Measurements from ENCODE around the gene ACD. TPM values are rescaled to one million over a fixed set of nuclear protein-coding genes. Genes with fewer than 3 reads are reported as not detected.

ACD gene
- total RNA-seq, 1 donor from 2014 or later, result 27.1 TPM

- H3K4me1 Mint-ChIP-seq (ENCODE audit: unreplicated experiment), result peaks cover 6% of the 10 kb centered on the region
- peak overlapping the region; percentile 9 for H3K27ac Mint-ChIP-seq (ENCODE audit: unreplicated experiment)
- H3K9me3 Mint-ChIP-seq (ENCODE audit: unreplicated experiment), result no peaks in the 10 kb centered on the region
These were observed 4.7 kb downstream of the ACD start for GRCh38 chr16:67655363-67655762.

DNA sequence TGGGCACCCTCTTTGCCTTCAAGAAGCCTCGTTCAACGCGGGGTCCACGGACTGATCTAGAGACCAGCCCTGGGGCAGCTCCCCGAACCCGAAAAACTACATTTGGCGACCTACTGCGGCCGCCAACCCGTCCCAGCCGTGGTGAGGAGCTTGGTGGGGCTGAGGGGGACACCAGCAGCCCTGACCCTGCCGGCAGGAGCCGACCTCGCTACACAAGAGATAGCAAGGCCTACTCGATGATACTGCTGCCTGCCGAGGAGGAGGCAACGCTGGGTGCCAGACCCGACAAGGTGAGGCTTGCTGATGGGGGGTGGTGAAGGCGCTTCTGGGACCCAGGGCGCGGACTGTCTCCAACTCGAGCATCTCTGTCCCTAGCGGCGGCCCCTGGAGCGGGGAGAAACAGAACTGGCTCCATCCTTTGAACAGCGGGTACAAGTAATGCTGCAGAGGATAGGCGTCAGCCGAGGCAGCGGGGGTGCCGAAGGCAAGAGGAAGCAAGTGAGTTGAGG, 5.6 kb downstream of the ACD start:
- Mint-ChIP-seq H3K27ac (ENCODE audit: unreplicated experiment) (no peak overlapping the region), H3K9me3 (ENCODE audit: unreplicated experiment) (no peaks in the 10 kb centered on the region), H3K4me3 (ENCODE audit: unreplicated experiment) (no peak overlapping the region), H3K27me3 (ENCODE audit: unreplicated experiment) (peaks cover 33% of the 10 kb centered on the region), H3K36me3 (ENCODE audit: low read depth, unreplicated experiment) (peaks cover 14% of the 10 kb centered on the region), H3K4me1 (ENCODE audit: unreplicated experiment) (peaks cover 9% of the 10 kb centered on the region)
- no peak for DNase-seq (ENCODE audit: low spot score)
- no peak for TF ChIP-seq CTCF (IDR thresholded peaks at IDR 0.05; ENCODE audit: unreplicated experiment)

More at GRCh38 chr16:67655363-67655762, 4.7 kb downstream of the ACD start:
- DNase-seq (ENCODE audit: low spot score), result no peak
- peaks cover 31% of the 10 kb centered on the region for H3K27me3 Mint-ChIP-seq (ENCODE audit: unreplicated experiment)
- H3K4me3 Mint-ChIP-seq (ENCODE audit: unreplicated experiment), result peak overlapping the region; percentile 61
- H3K36me3 Mint-ChIP-seq (ENCODE audit: low read depth, unreplicated experiment), result peaks cover 12% of the 10 kb centered on the region
- no peak for TF ChIP-seq CTCF (IDR thresholded peaks at IDR 0.05; ENCODE audit: unreplicated experiment)

DNA sequence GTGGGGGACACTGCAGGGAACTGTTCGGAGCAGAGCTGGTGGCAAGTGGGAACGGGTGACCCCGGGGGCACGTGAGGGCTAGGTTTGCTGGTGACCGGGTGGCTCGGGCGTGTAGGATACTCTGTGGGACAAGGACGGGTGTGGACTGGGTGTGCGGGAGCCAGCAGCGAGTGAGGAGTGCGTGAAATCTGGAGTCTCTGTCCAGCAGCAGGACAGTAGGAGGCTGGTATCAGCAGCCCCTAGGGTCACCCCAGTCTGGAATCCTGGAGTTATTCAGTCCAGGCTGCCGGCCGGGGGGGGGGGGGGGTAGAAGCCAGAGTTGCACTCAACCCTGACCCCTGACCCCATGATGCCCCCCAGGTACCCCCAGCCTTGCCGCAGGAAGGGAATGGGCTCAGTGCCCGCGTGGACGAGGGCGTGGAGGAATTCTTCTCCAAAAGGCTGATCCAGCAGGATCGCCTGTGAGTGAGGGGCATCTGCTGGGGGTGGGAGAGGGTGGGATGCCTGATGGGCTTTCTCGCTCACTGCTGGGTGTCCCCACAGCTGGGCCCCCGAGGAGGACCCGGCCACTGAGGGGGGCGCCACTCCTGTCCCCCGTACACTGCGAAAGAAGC, 6.2 kb downstream of the ACD start:
- peaks cover 29% of the 10 kb centered on the region for H3K27me3 Mint-ChIP-seq (ENCODE audit: unreplicated experiment)

DNA sequence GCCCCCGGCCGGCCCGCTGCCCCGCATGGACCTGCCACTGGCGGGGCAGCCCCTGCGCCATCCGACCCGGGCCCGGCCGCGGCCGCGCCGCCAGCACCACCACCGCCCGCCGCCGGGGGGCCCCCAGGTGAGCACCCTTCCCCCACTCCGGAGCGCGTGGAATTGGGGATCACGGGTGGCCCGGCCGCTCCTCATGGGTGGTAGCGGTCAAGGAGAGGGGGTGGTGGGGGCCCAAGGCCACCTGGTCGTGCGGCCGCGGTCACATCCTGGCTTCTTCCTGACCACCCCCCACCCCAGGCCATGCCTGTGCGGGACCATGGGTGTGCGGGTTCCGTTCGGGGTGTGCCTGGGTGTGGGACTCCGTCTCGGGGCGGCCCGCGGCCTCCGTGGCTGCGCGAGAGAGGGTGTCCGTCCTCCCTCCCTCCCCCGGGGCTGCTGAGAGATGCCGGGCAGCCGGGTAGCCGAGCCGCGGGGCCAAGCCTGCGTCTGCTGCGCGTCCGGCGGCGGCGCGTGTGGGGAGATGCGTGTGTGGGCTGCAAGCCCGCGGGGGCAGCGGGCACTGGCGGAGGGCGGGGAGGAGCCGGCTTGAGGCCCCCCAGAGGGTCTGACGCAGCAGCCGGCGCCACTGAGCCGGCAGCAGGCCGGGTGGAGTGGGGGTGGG, 6.8 kb downstream of the ACD start:
- peaks cover 29% of the 10 kb centered on the region for H3K27me3 Mint-ChIP-seq (ENCODE audit: unreplicated experiment)

More for the DNA sequence above, 6.2 kb downstream of the ACD start:
- Mint-ChIP-seq H3K36me3 (ENCODE audit: low read depth, unreplicated experiment) (peaks cover 14% of the 10 kb centered on the region), H3K9me3 (ENCODE audit: unreplicated experiment) (no peaks in the 10 kb centered on the region), H3K4me3 (ENCODE audit: unreplicated experiment) (peak overlapping the region; percentile 78), H3K27ac (ENCODE audit: unreplicated experiment) (no peak overlapping the region), H3K4me1 (ENCODE audit: unreplicated experiment) (peaks cover 9% of the 10 kb centered on the region)
- no peak for TF ChIP-seq CTCF (IDR thresholded peaks at IDR 0.05; ENCODE audit: unreplicated experiment)
- no peak for DNase-seq (ENCODE audit: low spot score)

More for the DNA sequence above, 6.8 kb downstream of the ACD start:
- Mint-ChIP-seq H3K36me3 (ENCODE audit: low read depth, unreplicated experiment) (peaks cover 14% of the 10 kb centered on the region), H3K4me1 (ENCODE audit: unreplicated experiment) (peaks cover 9% of the 10 kb centered on the region), H3K9me3 (ENCODE audit: unreplicated experiment) (no peaks in the 10 kb centered on the region), H3K27ac (ENCODE audit: unreplicated experiment) (no peak overlapping the region), H3K4me3 (ENCODE audit: unreplicated experiment) (no peak overlapping the region)
- no peak for DNase-seq (ENCODE audit: low spot score)
- TF ChIP-seq CTCF (IDR thresholded peaks at IDR 0.05; ENCODE audit: unreplicated experiment), result peak; percentile 60

Measured in endothelial cell (in vitro differentiated cells).